Measurements from ENCODE around the gene FRYL. TPM values are rescaled to one million over a fixed set of nuclear protein-coding genes. Genes with fewer than 3 reads are reported as not detected.

FRYL gene
- total and polyA plus RNA-seq, 2 experiments from 2014 or later, result 15.7 to 82.3 TPM

GRCh38 chr4:48575964-48576363 is 204.1 kb downstream of the FRYL start:
- Histone ChIP-seq H3K27me3 (no peaks in the 10 kb centered on the region), H2AFZ (no peak overlapping the region), H3K4me1 (ENCODE audit: insufficient read depth) (no peaks in the 10 kb centered on the region), H3K36me3 (replicated peaks; ENCODE audit: insufficient read depth, low read depth) (no peaks in the 10 kb centered on the region), H4K20me1 (ENCODE audit: insufficient read depth, poor library complexity, severe bottlenecking) (no peaks in the 10 kb centered on the region), H3K4me3 (no peak overlapping the region), H3K9me3 (ENCODE audit: low read depth) (no peaks in the 10 kb centered on the region), H3K27ac (no peak overlapping the region), H3K4me2 (no peak overlapping the region), H3K9me2 (replicated peaks; ENCODE audit: insufficient read depth) (no peaks in the 10 kb centered on the region), H3K79me2 (no peaks in the 10 kb centered on the region)
- TF ChIP-seq EZH2phosphoT487 (IDR thresholded peaks at IDR 0.05; ENCODE audit: low read depth, severe bottlenecking, unreplicated experiment) (no peak), EZH2 (IDR thresholded peaks at IDR 0.05; ENCODE audit: borderline replicate concordance) (no peak), CTCF (IDR thresholded peaks at IDR 0.05; ENCODE audit: poor library complexity) (no peak)
- no peak for DNase-seq (ENCODE audit: low spot score)
- 88% methylated on average over 6 of the region's 6 CpGs for WGBS (ENCODE audit: low lambda C conversion rate, missing lambda C conversion rate)

- H4K20me1 ChIP-seq (ENCODE audit: insufficient read depth, poor library complexity, severe bottlenecking), result no peaks in the 10 kb centered on the region
- H3K4me1 ChIP-seq (ENCODE audit: insufficient read depth), result no peaks in the 10 kb centered on the region
- no peaks in the 10 kb centered on the region for H3K9me2 ChIP-seq (replicated peaks; ENCODE audit: insufficient read depth)
- H3K27ac ChIP-seq, result no peak overlapping the region
- H3K79me2 ChIP-seq, result no peaks in the 10 kb centered on the region
- TF ChIP-seq EZH2 (IDR thresholded peaks at IDR 0.05; ENCODE audit: borderline replicate concordance) (no peak), EZH2phosphoT487 (IDR thresholded peaks at IDR 0.05; ENCODE audit: low read depth, severe bottlenecking, unreplicated experiment) (no peak), CTCF (IDR thresholded peaks at IDR 0.05; ENCODE audit: poor library complexity) (no peak)
- no peaks in the 10 kb centered on the region for H3K9me3 ChIP-seq (ENCODE audit: low read depth)
- no peaks in the 10 kb centered on the region for H3K27me3 ChIP-seq
- no peak overlapping the region for H3K4me2 ChIP-seq
- WGBS (ENCODE audit: low lambda C conversion rate, missing lambda C conversion rate), result 95% methylated on average over 1 of the region's 1 CpG
- H3K4me3 ChIP-seq, result no peak overlapping the region
- DNase-seq (ENCODE audit: low spot score), result no peak
- no peak overlapping the region for H2AFZ ChIP-seq
- H3K36me3 ChIP-seq (replicated peaks; ENCODE audit: insufficient read depth, low read depth), result no peaks in the 10 kb centered on the region
These were observed 208.6 kb downstream of the FRYL start for GRCh38 chr4:48571471-48571870.

- DNase-seq (ENCODE audit: low spot score), result no peak
- H3K4me2 ChIP-seq, result no peak overlapping the region
- no peak overlapping the region for H3K27ac ChIP-seq
- H3K4me1 ChIP-seq (ENCODE audit: insufficient read depth), result no peaks in the 10 kb centered on the region
- TF ChIP-seq EZH2 (IDR thresholded peaks at IDR 0.05; ENCODE audit: borderline replicate concordance) (no peak), EZH2phosphoT487 (IDR thresholded peaks at IDR 0.05; ENCODE audit: low read depth, severe bottlenecking, unreplicated experiment) (no peak), CTCF (IDR thresholded peaks at IDR 0.05; ENCODE audit: poor library complexity) (no peak)
- no peaks in the 10 kb centered on the region for H3K27me3 ChIP-seq
- H3K9me3 ChIP-seq (ENCODE audit: low read depth), result no peaks in the 10 kb centered on the region
- no peaks in the 10 kb centered on the region for H4K20me1 ChIP-seq (ENCODE audit: insufficient read depth, poor library complexity, severe bottlenecking)
- H3K4me3 ChIP-seq, result no peak overlapping the region
- H3K79me2 ChIP-seq, result no peaks in the 10 kb centered on the region
- no peaks in the 10 kb centered on the region for H3K36me3 ChIP-seq (replicated peaks; ENCODE audit: insufficient read depth, low read depth)
- no peaks in the 10 kb centered on the region for H3K9me2 ChIP-seq (replicated peaks; ENCODE audit: insufficient read depth)
- WGBS (ENCODE audit: low lambda C conversion rate, missing lambda C conversion rate), result 93% methylated on average over 9 of the region's 9 CpGs
- H2AFZ ChIP-seq, result no peak overlapping the region
These were observed 209.3 kb downstream of the FRYL start for GRCh38 chr4:48570646-48571220.

- Histone ChIP-seq H3K79me2 (no peaks in the 10 kb centered on the region), H3K9me2 (replicated peaks; ENCODE audit: insufficient read depth) (no peaks in the 10 kb centered on the region), H2AFZ (no peak overlapping the region), H3K4me2 (no peak overlapping the region), H3K9me3 (ENCODE audit: low read depth) (no peaks in the 10 kb centered on the region), H3K36me3 (replicated peaks; ENCODE audit: insufficient read depth, low read depth) (no peaks in the 10 kb centered on the region), H3K4me3 (no peak overlapping the region), H3K27me3 (no peaks in the 10 kb centered on the region), H3K27ac (no peak overlapping the region), H4K20me1 (ENCODE audit: insufficient read depth, poor library complexity, severe bottlenecking) (no peaks in the 10 kb centered on the region), H3K4me1 (ENCODE audit: insufficient read depth) (no peaks in the 10 kb centered on the region)
- WGBS (ENCODE audit: low lambda C conversion rate, missing lambda C conversion rate), result 79% methylated on average over 3 of the region's 3 CpGs
- no peak for DNase-seq (ENCODE audit: low spot score)
- TF ChIP-seq EZH2phosphoT487 (IDR thresholded peaks at IDR 0.05; ENCODE audit: low read depth, severe bottlenecking, unreplicated experiment), result no peak
These were observed 214.1 kb downstream of the FRYL start for GRCh38 chr4:48566034-48566384.

Data from hepatocyte (in vitro differentiated cells).